ENCODE measurements around the gene CRBN.

DNA sequence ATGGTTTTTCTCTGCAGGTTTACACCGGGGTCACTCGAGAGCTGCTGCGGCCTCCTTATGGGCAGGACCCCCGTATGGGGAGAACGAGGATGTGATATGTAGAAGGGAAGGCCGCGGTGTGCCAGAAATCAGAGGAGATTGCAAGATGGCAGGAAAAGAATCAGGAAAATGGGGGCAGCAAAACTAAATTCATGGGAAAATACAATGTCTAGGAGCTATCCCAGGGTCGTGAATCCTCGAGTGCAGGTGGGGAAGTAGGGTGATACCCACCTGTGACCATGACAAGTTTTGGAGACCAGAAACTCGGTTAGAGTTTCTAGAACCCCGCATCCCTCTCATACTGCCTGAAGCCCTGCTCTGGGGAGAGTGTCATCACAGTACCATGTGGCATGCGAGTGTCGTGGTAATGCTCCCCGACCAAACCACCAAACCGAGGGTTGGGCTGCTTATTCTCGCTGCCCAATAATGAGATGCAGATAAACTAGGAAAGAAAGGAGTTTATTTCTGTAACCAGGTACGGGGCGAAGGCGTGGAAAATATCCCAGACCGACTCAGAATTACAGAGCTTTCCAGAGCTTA is 52.0 kb downstream of the CRBN start:
- TF ChIP-seq POLR2A (IDR thresholded peaks at IDR 0.05) = no peak
- TF ChIP-seq, protein P1, sequence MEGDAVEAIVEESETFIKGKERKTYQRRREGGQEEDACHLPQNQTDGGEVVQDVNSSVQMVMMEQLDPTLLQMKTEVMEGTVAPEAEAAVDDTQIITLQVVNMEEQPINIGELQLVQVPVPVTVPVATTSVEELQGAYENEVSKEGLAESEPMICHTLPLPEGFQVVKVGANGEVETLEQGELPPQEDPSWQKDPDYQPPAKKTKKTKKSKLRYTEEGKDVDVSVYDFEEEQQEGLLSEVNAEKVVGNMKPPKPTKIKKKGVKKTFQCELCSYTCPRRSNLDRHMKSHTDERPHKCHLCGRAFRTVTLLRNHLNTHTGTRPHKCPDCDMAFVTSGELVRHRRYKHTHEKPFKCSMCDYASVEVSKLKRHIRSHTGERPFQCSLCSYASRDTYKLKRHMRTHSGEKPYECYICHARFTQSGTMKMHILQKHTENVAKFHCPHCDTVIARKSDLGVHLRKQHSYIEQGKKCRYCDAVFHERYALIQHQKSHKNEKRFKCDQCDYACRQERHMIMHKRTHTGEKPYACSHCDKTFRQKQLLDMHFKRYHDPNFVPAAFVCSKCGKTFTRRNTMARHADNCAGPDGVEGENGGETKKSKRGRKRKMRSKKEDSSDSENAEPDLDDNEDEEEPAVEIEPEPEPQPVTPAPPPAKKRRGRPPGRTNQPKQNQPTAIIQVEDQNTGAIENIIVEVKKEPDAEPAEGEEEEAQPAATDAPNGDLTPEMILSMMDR (IDR thresholded peaks at IDR 0.05 in 8 of 11, conservative IDR thresholded peaks at IDR 0.05 in 3 of 11) = no peak
